IPS-20b (cell line): Measurements from ENCODE around the gene SLC25A36.

Experiments used
- H3K27ac ChIP-seq: one replicate; pipeline ENCODE4 v1.5.1; 2013; ENCODE audit warnings: low read length
- H3K27me3 ChIP-seq: 2 replicates; pipeline ENCODE4 v1.6.1; 2013; ENCODE audit warnings: mild to moderate bottlenecking, low read length, inconsistent platforms; ENCODE audit not compliant: insufficient read depth
- H3K36me3 ChIP-seq: 2 replicates; pipeline ENCODE4 v1.6.1; 2013; ENCODE audit warnings: low read depth, mild to moderate bottlenecking, inconsistent platforms, low read length, moderate library complexity; ENCODE audit not compliant: insufficient read depth
- H3K4me1 ChIP-seq: 2 replicates; pipeline ENCODE4 v1.6.1; 2013; ENCODE audit warnings: mild to moderate bottlenecking, control low read depth, inconsistent platforms, low read length, moderate library complexity; ENCODE audit not compliant: insufficient read depth
- H3K4me3 ChIP-seq: 2 replicates; pipeline ENCODE4 v1.5.1; 2013; ENCODE audit warnings: mild to moderate bottlenecking, low read length, inconsistent platforms
- H3K9ac ChIP-seq: 2 replicates; pipeline ENCODE4 v1.6.1; 2013; ENCODE audit warnings: low read depth, mild to moderate bottlenecking, inconsistent platforms, low read length, moderate library complexity
- H3K9me3 ChIP-seq: 2 replicates; pipeline ENCODE4 v1.6.1; 2013; ENCODE audit warnings: mild to moderate bottlenecking, low read depth, low read length, inconsistent platforms; ENCODE audit not compliant: insufficient read depth

The SLC25A36 gene

DNA sequence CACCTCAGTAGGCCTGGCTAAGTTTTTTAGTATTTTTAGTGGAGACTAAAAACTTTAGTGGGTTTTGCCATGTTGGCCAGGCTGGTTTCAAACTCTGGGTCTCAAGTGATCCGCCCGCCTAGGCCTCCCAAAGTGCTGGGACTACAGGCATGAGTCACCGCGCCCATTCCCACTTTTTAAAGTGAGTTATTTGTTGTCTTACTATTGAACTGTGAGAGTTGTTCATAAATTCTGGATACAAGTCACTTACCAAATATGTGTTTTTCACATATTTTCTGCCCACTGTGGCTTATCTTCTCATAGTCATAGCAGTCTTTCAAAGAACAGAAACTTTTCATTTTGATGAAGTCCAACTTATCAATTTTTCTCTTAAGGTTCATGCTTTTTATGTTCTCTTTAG lies 79.6 kb downstream of the SLC25A36 start:
- no peaks in the 10 kb centered on the region for H3K4me1 ChIP-seq
- H3K9me3 ChIP-seq, result no peaks in the 10 kb centered on the region
- no peaks in the 10 kb centered on the region for H3K27me3 ChIP-seq
- no peak overlapping the region for H3K4me3 ChIP-seq
- no peak overlapping the region for H3K27ac ChIP-seq
- H3K9ac ChIP-seq, result no peak overlapping the region
- no peaks in the 10 kb centered on the region for H3K36me3 ChIP-seq
